ENCODE data around the gene RTN4R. TPM values are rescaled to one million over a fixed set of nuclear protein-coding genes. Genes with fewer than 3 reads are reported as not detected.

Gene RTN4R
- total RNA-seq, 1 experiment from 2014 or later = 11.1 TPM

GRCh38 chr22:20226077-20226716, 41.9 kb downstream of the RTN4R start:
- DNase-seq = no peak
- Mint-ChIP-seq H3K36me3 (ENCODE audit: insufficient read depth, unreplicated experiment) (peaks cover 9% of the 10 kb centered on the region), H3K9me3 (ENCODE audit: unreplicated experiment) (no peaks in the 10 kb centered on the region), H3K4me3 (ENCODE audit: unreplicated experiment) (no peak overlapping the region), H3K27ac (ENCODE audit: unreplicated experiment) (no peak overlapping the region), H3K4me1 (ENCODE audit: low read depth, unreplicated experiment) (no peaks in the 10 kb centered on the region), H3K27me3 (ENCODE audit: insufficient read depth, unreplicated experiment) (no peaks in the 10 kb centered on the region)
- BruUV-seq (replicated peaks) = no TSS peak
- H3K4me3 ChIP-seq (ENCODE audit: low read depth, low read length) = no peak overlapping the region
- no peak for TF ChIP-seq CTCF (IDR thresholded peaks at IDR 0.05; ENCODE audit: insufficient read depth in 1 of 2, low read depth in 1 of 2, low read length in 1 of 2, severe bottlenecking in 1 of 2, unreplicated experiment in 1 of 2)
- H3K4me1 ChIP-seq = no peaks in the 10 kb centered on the region
- intact Hi-C loops (cut with micrococcal nuclease; ENCODE audit: unreplicated experiment) = no loop called here
- CTCF ChIA-PET = interaction anchor here (0.9 kb wide), 1 partner anchor 10 kb away, joined by 3 read pairs; no protein-coding TSS in a partner anchor
- POLR2A ChIA-PET = no interaction called here
- no peaks in the 10 kb centered on the region for H3K36me3 ChIP-seq (ENCODE audit: control insufficient read depth, insufficient read depth, low read length)
- H3K27me3 ChIP-seq (replicated peaks; ENCODE audit: control insufficient read depth, insufficient read depth, low read length) = no peaks in the 10 kb centered on the region
- no peaks in the 10 kb centered on the region for H3K9me3 ChIP-seq

DNA sequence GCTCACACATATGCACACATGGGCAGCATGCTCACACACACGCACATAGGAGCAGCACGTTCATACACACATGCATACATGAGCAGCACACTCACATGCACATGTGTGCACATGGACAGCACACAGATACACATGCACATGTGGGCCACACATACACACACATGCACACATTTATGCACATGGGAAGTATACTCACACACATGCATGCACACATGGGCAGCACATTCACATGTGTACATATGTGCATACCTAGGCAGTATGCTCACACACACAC, 42.5 kb downstream of the RTN4R start:
- ChIA-PET CTCF (no interaction called here), POLR2A (no interaction called here)
- no peak overlapping the region for H3K4me3 ChIP-seq (ENCODE audit: low read depth, low read length)
- Mint-ChIP-seq H3K4me3 (ENCODE audit: unreplicated experiment) (no peak overlapping the region), H3K4me1 (ENCODE audit: low read depth, unreplicated experiment) (no peaks in the 10 kb centered on the region), H3K36me3 (ENCODE audit: insufficient read depth, unreplicated experiment) (peaks cover 9% of the 10 kb centered on the region), H3K9me3 (ENCODE audit: unreplicated experiment) (no peaks in the 10 kb centered on the region), H3K27ac (ENCODE audit: unreplicated experiment) (no peak overlapping the region), H3K27me3 (ENCODE audit: insufficient read depth, unreplicated experiment) (no peaks in the 10 kb centered on the region)
- no peaks in the 10 kb centered on the region for H3K9me3 ChIP-seq
- no peaks in the 10 kb centered on the region for H3K27me3 ChIP-seq (replicated peaks; ENCODE audit: control insufficient read depth, insufficient read depth, low read length)
- intact Hi-C loops (cut with micrococcal nuclease; ENCODE audit: unreplicated experiment) = no loop called here
- no peaks in the 10 kb centered on the region for H3K36me3 ChIP-seq (ENCODE audit: control insufficient read depth, insufficient read depth, low read length)
- no peak for DNase-seq
- H3K4me1 ChIP-seq = no peaks in the 10 kb centered on the region
- TF ChIP-seq CTCF (IDR thresholded peaks at IDR 0.05; ENCODE audit: insufficient read depth in 1 of 2, low read depth in 1 of 2, low read length in 1 of 2, severe bottlenecking in 1 of 2, unreplicated experiment in 1 of 2) = no peak
- BruUV-seq (replicated peaks) = no TSS peak

DNA sequence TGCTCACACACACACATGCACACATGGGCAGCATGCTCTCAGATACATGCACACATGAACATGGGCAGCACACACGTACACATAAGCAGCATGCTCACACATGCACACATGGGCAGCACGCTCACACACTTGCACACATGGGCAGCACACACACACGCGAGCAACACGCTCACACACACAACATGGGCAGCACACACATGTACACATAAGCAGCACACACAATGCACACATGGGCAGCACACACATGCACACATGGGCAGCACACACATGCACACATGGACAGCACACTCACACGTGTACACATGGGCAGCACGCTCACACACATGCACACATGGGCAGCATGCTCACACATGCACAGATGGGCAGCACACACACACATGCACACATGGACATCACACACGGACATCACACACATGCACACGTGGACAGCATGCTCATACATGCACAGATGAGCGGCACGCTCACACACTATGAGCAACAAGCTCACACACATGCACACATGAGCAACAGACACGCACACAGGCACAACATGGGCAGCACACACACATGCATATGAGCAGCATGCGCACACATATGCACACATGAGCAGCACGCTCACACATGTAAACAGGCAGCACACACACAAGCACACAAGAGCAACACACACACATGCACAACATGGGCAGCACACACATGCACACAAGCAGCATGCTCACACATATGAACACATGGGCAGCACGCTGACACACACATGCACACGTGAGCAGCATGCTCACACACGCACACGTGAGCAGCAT, 43.0 kb downstream of the RTN4R start:
- H3K4me1 Mint-ChIP-seq (ENCODE audit: low read depth, unreplicated experiment) = no peaks in the 10 kb centered on the region
- Histone ChIP-seq H3K27me3 (replicated peaks; ENCODE audit: control insufficient read depth, insufficient read depth, low read length) (no peaks in the 10 kb centered on the region), H3K9me3 (no peaks in the 10 kb centered on the region), H3K4me1 (no peaks in the 10 kb centered on the region), H3K4me3 (ENCODE audit: low read depth, low read length) (no peak overlapping the region), H3K36me3 (ENCODE audit: control insufficient read depth, insufficient read depth, low read length) (no peaks in the 10 kb centered on the region)
- DNase-seq = no peak
- H3K27ac Mint-ChIP-seq (ENCODE audit: unreplicated experiment) = no peak overlapping the region
- no TSS peak for BruUV-seq (replicated peaks)
- no peaks in the 10 kb centered on the region for H3K27me3 Mint-ChIP-seq (ENCODE audit: insufficient read depth, unreplicated experiment)
- no peak for TF ChIP-seq CTCF (IDR thresholded peaks at IDR 0.05; ENCODE audit: insufficient read depth in 1 of 2, low read depth in 1 of 2, low read length in 1 of 2, severe bottlenecking in 1 of 2, unreplicated experiment in 1 of 2)
- no peaks in the 10 kb centered on the region for H3K9me3 Mint-ChIP-seq (ENCODE audit: unreplicated experiment)
- H3K4me3 Mint-ChIP-seq (ENCODE audit: unreplicated experiment) = no peak overlapping the region
- peaks cover 9% of the 10 kb centered on the region for H3K36me3 Mint-ChIP-seq (ENCODE audit: insufficient read depth, unreplicated experiment)
- ChIA-PET POLR2A (no interaction called here), CTCF (no interaction called here)
- intact Hi-C loops (cut with micrococcal nuclease; ENCODE audit: unreplicated experiment) = no loop called here

Data from Caco-2 (cell line).